T-helper 2 cell treated with Interferon-gamma antibody and Interleukin-4, amounts not matched to agents 100 ng/mL and 5 ng/mL, for 36 hours (primary cell): ENCODE results near the gene DSCAM. TPM values are rescaled to one million over a fixed set of nuclear protein-coding genes. Genes with fewer than 3 reads are reported as not detected.

ENCODE experiments used
- intact Hi-C: fragments of 100-400 bp; cut with micrococcal nuclease; formaldehyde crosslinking; loops from one replicate; pipeline ENCODE4 v1.15.1; 2023
- total RNA-seq: library from RNA; stranded (reverse); gene quantifications from 2 replicates; pipeline ENCODE4 v1.2.3, GENCODE V29; 2022

Gene DSCAM
- total RNA-seq, 1 donor from 2014 or later = not detected

- intact Hi-C loops = no loop called here
Observed at GRCh38 chr21:40553781-40554180, 293.2 kb downstream of the DSCAM start.

- intact Hi-C loops = no loop called here
Observed at GRCh38 chr21:40547906-40548513, 298.9 kb downstream of the DSCAM start.

DNA sequence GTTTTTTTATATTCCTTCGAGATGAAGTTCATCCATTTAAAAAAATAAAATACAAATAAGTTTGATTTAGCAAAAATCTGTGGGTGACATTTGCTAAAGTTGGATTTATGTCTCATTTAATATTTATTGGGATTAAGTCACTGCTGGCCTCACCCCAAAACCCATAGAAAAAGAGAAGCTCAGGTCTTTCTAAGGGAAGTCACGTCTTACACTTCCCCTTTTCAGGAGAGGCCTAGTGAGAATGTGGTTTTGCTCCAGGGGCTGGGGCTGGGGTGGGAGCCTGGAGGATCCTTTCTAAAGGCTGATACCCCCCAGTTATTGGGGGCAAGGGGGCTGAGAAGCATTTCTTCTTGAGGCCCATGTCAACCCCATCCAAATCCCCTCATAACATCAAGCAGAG is 300.3 kb downstream of the DSCAM start:
- intact Hi-C loops = no loop called here

GRCh38 chr21:40540216-40540615 is 306.7 kb downstream of the DSCAM start:
- intact Hi-C loops = no loop called here

- intact Hi-C loops = no loop called here
Observed at GRCh38 chr21:40534886-40535285, 312.1 kb downstream of the DSCAM start.

DNA sequence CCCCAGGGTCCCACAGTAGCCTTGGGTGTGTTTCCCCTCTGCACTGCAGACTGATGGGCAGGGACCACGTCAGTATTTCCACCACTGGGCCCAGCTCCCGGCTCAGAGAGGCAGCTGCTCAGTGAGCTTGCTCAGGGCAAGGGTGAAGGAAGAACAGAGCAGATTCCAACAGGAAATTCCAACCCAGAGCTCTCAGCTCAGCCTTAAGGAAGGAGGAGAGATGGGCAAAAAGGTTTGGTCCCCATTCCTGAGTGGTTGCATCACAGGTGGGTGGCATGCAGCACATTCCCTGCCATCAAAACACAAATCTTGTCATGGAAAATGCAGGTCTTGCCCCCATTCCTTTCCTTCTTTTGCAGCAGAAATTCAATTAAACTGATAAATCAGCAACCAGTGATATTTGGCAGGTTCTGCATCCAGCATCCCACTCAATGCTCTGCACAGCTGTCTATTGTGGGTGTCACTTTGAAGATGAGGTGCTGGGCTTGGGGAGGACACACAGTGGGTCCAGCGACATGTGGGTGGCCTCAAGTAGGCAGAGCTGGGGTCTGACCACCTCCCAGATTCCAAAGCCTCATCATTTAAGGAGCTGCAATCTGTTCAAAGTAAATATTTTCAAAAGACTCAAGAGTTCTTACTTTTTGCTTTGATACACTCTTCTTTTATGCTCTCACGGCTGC is 315.4 kb downstream of the DSCAM start:
- intact Hi-C loops = no loop called here

DNA sequence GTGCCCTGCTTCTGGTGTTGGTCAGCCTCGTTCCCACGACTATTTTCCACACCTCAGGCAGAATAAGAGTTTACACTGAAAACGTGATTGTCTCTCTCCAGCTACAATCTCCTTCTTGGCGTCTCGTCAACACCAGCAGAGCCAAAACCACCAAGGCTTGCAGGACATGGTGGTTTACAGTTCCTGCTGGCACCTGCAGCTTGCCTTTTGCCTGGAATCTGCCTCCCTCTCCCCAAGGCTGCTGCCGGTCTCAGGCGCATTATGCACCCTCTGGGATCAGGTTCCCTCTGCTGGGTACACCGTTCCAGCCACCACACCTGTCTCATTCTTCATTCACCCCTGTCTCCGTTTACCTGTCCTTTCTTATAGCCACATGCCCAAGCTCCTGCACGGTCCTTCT is 315.9 kb downstream of the DSCAM start:
- intact Hi-C loops = no loop called here

DNA sequence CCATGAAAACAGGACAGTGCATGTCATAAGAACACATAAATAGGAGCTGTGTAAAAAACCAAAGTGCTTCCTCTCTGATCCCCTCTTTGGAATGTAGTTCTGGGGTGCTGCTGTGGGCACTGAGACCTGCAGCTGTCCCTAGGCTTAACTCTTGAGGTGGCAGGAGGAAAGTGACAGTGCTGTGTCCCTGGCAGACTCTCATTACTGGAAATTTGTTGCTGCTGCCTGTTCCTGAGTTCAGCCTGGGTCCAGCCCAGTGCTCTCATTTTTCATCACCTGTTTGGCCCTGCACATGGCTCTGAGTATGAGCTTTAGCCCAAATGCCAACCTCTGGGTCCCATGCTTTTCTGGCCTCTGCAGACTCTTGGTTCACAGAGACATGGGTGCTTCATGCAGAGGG is 329.3 kb downstream of the DSCAM start:
- intact Hi-C loops = no loop called here

GRCh38 chr21:40516335-40516734 is 330.6 kb downstream of the DSCAM start:
- intact Hi-C loops = no loop called here

GRCh38 chr21:40512590-40512989 is 334.4 kb downstream of the DSCAM start:
- intact Hi-C loops = no loop called here

DNA sequence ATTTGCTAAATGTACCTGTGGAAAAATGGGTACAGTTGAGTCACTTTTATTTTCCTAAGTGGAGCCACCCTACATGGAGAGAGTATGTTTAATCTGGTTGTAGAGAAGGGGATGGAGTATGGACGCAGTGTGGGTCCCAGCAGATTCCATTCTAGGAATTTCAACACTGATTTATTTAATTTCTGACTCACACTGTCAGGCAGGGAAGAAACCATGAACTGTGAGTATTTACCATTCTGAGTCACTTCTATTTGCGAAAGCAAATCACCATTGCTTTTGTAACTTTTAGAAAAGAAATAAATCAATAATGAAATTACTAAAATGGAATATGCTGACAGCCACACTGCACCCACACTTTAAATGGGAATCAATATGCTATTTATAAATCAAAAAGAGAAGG is 339.0 kb downstream of the DSCAM start:
- intact Hi-C loops = no loop called here

DNA sequence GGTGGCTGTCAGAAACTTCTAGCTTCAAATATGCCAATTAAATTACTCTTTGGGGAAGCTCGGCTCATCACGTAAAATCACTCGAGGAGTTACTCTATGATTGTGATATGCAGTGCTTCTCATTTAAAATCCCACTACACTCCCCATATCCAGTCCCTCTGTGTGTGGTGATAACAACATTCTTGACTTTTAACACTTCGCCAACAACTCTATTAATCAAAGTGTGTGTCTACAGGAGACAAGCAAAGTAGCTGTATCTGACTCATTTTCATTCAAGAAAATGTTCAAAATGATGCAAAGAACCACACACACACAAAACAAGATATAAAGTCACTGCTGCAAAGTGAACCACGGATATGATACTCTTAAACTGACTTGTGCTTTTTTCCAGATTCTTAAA is 341.3 kb downstream of the DSCAM start:
- intact Hi-C loops = no loop called here

GRCh38 chr21:40505244-40505643 is 341.7 kb downstream of the DSCAM start:
- intact Hi-C loops = no loop called here

GRCh38 chr21:40504825-40505224 is 342.1 kb downstream of the DSCAM start:
- intact Hi-C loops = no loop called here

- intact Hi-C loops = no loop called here
Observed at GRCh38 chr21:40496116-40496515, 350.8 kb downstream of the DSCAM start.

DNA sequence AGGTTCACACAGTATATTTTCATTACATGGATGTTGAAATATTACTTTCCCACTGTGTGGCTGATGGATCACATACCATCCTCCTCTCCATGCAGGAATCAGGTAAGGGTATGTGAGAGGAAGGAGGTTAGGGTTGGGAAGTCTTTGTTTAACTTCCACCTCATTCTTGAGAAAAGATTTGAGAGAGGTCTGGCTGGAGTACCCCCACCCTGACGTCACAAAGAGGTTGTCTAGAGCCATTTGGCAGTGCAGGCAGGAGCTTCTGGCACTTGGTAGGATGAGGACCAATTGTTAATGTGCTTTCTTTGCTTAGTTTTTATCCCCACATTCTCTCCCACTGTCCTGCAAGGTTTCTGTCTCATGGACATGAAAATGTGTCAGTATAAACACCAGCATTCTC is 356.6 kb downstream of the DSCAM start:
- intact Hi-C loops = no loop called here

GRCh38 chr21:40489001-40489400 is 358.0 kb downstream of the DSCAM start:
- intact Hi-C loops = no loop called here

GRCh38 chr21:40481764-40482163 is 365.2 kb downstream of the DSCAM start:
- intact Hi-C loops = no loop called here

- intact Hi-C loops = no loop called here
Observed at GRCh38 chr21:40474513-40474912, 372.4 kb downstream of the DSCAM start.

DNA sequence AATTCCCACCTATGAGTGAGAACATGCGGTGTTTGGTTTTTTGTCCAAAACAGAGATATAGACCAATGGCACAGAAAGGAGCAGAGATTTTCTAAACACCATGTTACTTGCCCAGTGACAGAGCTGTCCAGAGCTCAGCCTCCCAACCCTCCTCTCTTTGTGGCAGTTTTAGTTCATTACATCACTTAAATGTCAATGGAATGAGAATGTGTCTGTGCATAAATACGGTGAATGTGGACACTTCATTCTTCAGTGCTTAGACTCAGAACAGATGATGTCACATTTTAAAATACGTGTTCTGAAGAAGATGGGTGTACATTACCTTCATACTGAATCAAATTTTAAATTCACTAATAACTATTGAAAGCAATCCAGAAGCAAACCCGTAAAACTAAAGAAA is 374.9 kb downstream of the DSCAM start:
- intact Hi-C loops = no loop called here

- intact Hi-C loops = no loop called here
Observed at GRCh38 chr21:40471103-40471502, 375.9 kb downstream of the DSCAM start.

GRCh38 chr21:40466893-40467483 is 380.0 kb downstream of the DSCAM start:
- intact Hi-C loops = loop anchor here (5.0 kb wide), 1 partner anchor 600 kb away; no protein-coding TSS in a partner anchor

- intact Hi-C loops = loop anchor here (5.0 kb wide), 1 partner anchor 602 kb away; no protein-coding TSS in a partner anchor
Observed at GRCh38 chr21:40465382-40465781, 381.6 kb downstream of the DSCAM start.
